ENCODE results near the gene RET.

DNA sequence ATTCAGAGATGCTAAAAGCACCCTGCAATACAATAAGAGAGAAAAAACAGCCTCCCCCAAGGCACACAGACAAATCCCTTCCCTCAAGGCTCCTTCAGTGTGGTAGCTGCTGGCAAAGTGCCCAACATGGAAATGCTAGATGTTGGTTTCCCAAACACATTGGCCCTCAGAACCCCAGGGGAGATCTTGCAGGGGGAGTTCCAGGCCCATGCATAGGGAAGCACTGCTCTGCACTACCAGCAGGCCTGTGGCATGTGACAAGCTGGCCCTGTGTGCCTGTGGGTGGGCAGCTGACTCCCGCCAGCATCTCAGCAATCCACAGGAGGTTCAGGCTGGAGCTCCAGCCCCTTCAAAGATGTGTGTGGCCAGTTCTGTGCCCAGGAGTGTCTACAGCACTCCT, 44.6 kb downstream of the RET start:
- no peak for TF ChIP-seq POLR2A (IDR thresholded peaks at IDR 0.05)
- TF ChIP-seq, protein P1, sequence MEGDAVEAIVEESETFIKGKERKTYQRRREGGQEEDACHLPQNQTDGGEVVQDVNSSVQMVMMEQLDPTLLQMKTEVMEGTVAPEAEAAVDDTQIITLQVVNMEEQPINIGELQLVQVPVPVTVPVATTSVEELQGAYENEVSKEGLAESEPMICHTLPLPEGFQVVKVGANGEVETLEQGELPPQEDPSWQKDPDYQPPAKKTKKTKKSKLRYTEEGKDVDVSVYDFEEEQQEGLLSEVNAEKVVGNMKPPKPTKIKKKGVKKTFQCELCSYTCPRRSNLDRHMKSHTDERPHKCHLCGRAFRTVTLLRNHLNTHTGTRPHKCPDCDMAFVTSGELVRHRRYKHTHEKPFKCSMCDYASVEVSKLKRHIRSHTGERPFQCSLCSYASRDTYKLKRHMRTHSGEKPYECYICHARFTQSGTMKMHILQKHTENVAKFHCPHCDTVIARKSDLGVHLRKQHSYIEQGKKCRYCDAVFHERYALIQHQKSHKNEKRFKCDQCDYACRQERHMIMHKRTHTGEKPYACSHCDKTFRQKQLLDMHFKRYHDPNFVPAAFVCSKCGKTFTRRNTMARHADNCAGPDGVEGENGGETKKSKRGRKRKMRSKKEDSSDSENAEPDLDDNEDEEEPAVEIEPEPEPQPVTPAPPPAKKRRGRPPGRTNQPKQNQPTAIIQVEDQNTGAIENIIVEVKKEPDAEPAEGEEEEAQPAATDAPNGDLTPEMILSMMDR (IDR thresholded peaks at IDR 0.05) = no peak

Data from right lobe of liver (tissue), 4 donors.